ENCODE data around the gene ULBP1.
"Not testable (repeated sequence)": the region's sequence is repeated elsewhere in the genome, so short reads cannot be mapped to it uniquely, and the experiment has no call there.

ULBP1 gene

GRCh38 chr6:149921361-149921760 lies 42.4 kb upstream of the ULBP1 start:
- no peak for TF ChIP-seq CTCF (IDR thresholded peaks at IDR 0.05; ENCODE audit: control insufficient read depth, insufficient read depth, low read depth, low read length, missing control alignments)
- H3K4me3 ChIP-seq (ENCODE audit: control insufficient read depth, low read depth, low read length), result no peak overlapping the region
- DNase-seq (ENCODE audit: low read depth), result no peak

GRCh38 chr6:149922091-149922490 lies 41.7 kb upstream of the ULBP1 start:
- not testable (repeated sequence) for DNase-seq (ENCODE audit: low read depth)
- H3K4me3 ChIP-seq (ENCODE audit: control insufficient read depth, low read depth, low read length), result peak overlapping the region; percentile 59

- peak within 1 kb of the TSS; percentile 59 for H3K4me3 ChIP-seq (ENCODE audit: control insufficient read depth, low read depth, low read length)
- peak; percentile 83 for DNase-seq (ENCODE audit: low read depth)
- no peak for TF ChIP-seq CTCF (IDR thresholded peaks at IDR 0.05; ENCODE audit: control insufficient read depth, insufficient read depth, low read depth, low read length, missing control alignments)
Measured at GRCh38 chr6:149922642-149923326, 41.0 kb upstream of the ULBP1 start, which contains the start of gene RAET1G. TSS of gene RAET1G (minus strand) at chr6:149923121. CDS start at chr6:149923010, 111 bp downstream.

- TF ChIP-seq CTCF (IDR thresholded peaks at IDR 0.05; ENCODE audit: control insufficient read depth, insufficient read depth, low read depth, low read length, missing control alignments), result no peak
- peak overlapping the region; percentile 59 for H3K4me3 ChIP-seq (ENCODE audit: control insufficient read depth, low read depth, low read length)
- DNase-seq (ENCODE audit: low read depth), result no peak
Measured at GRCh38 chr6:149923327-149923986, 40.3 kb upstream of the ULBP1 start.

GRCh38 chr6:149924206-149924932 lies 39.4 kb upstream of the ULBP1 start:
- no peak for TF ChIP-seq CTCF (IDR thresholded peaks at IDR 0.05; ENCODE audit: control insufficient read depth, insufficient read depth, low read depth, low read length, missing control alignments)
- H3K4me3 ChIP-seq (ENCODE audit: control insufficient read depth, low read depth, low read length), result no peak overlapping the region
- DNase-seq (ENCODE audit: low read depth), result no peak

GRCh38 chr6:149924933-149925252 lies 38.9 kb upstream of the ULBP1 start:
- H3K4me3 ChIP-seq (ENCODE audit: control insufficient read depth, low read depth, low read length), result no peak overlapping the region
- DNase-seq (ENCODE audit: low read depth), result no peak
- no peak for TF ChIP-seq CTCF (IDR thresholded peaks at IDR 0.05; ENCODE audit: control insufficient read depth, insufficient read depth, low read depth, low read length, missing control alignments)

All from AG09309 (cell line).